HG02885 (cell line): Measurements from ENCODE around the gene PRSS3.
"Not testable (repeated sequence)": the region's sequence is repeated elsewhere in the genome, so short reads cannot be mapped to it uniquely, and the experiment has no call there.

Experiments
- ATAC-seq: cut with Tn5 transposase; IDR thresholded peaks from one replicate; pipeline ENCODE4 v1.9.1; 2021; ENCODE audit warnings: mild to moderate bottlenecking; ENCODE audit not compliant: unreplicated experiment, poor library complexity

The PRSS3 gene

GRCh38 chr9:33795281-33795680 lies at the start of gene PRSS3:
Gene PRSS3, plus strand, starts transcription at chr9:33795561. Its CDS starts 13 bp downstream, at chr9:33795574.
- ATAC-seq, result no peak

- ATAC-seq, result no peak
Measured at GRCh38 chr9:33748633-33749304, 46.6 kb upstream of the PRSS3 start.

GRCh38 chr9:33749305-33749654 lies 46.1 kb upstream of the PRSS3 start:
- not testable (repeated sequence) for ATAC-seq

GRCh38 chr9:33750307-33750838 lies 45.0 kb upstream of the PRSS3 start:
- no peak for ATAC-seq

- no peak for ATAC-seq
Measured at GRCh38 chr9:33750839-33751339, 44.5 kb upstream of the PRSS3 start.

- ATAC-seq, result no peak
Measured at GRCh38 chr9:33751536-33752129, 43.7 kb upstream of the PRSS3 start.

GRCh38 chr9:33752130-33752637 lies 43.2 kb upstream of the PRSS3 start:
- ATAC-seq, result no peak

GRCh38 chr9:33752789-33753188 lies 42.6 kb upstream of the PRSS3 start:
- not testable (repeated sequence) for ATAC-seq

GRCh38 chr9:33759648-33760047 lies 35.7 kb upstream of the PRSS3 start:
- not testable (repeated sequence) for ATAC-seq

- ATAC-seq, result no peak
Measured at GRCh38 chr9:33762343-33762742, 33.0 kb upstream of the PRSS3 start.

- not testable (repeated sequence) for ATAC-seq
Measured at GRCh38 chr9:33763709-33764108, 31.7 kb upstream of the PRSS3 start.

GRCh38 chr9:33765411-33765810 lies 29.9 kb upstream of the PRSS3 start:
- no peak for ATAC-seq

- not testable (repeated sequence) for ATAC-seq
Measured at GRCh38 chr9:33770156-33770880, 25.0 kb upstream of the PRSS3 start.

GRCh38 chr9:33773135-33773534 lies 22.2 kb upstream of the PRSS3 start:
- not testable (repeated sequence) for ATAC-seq

- ATAC-seq, result not testable (repeated sequence)
Measured at GRCh38 chr9:33774074-33774659, 21.2 kb upstream of the PRSS3 start.

GRCh38 chr9:33776578-33776977 lies 18.8 kb upstream of the PRSS3 start:
- no peak for ATAC-seq

- peak; percentile 84 for ATAC-seq
Measured at GRCh38 chr9:33778700-33779351, 16.5 kb upstream of the PRSS3 start.

- ATAC-seq, result no peak
Measured at GRCh38 chr9:33780276-33780675, 15.1 kb upstream of the PRSS3 start.

- no peak for ATAC-seq
Measured at GRCh38 chr9:33781736-33782135, 13.6 kb upstream of the PRSS3 start.
